NCI-H526 (cell line): ENCODE results near the gene TXNDC5.

ENCODE experiments used
- DNase-seq, 2 experiments: peaks; one replicate each; lab custom pipeline; 2025; lab: John Stamatoyannopoulos, UW

The TXNDC5 gene

GRCh38 chr6:7910654-7911344, at the start of gene TXNDC5:
TSS of gene TXNDC5 (minus strand) at chr6:7910788. CDS start at chr6:7910776, 12 bp downstream.
- peak; percentile 58 to 88 for DNase-seq

- DNase-seq, result no peak
Observed at GRCh38 chr6:7960141-7960540, 49.6 kb upstream of the TXNDC5 start.

- no peak for DNase-seq
Observed at GRCh38 chr6:7959453-7959852, 48.9 kb upstream of the TXNDC5 start.

DNA sequence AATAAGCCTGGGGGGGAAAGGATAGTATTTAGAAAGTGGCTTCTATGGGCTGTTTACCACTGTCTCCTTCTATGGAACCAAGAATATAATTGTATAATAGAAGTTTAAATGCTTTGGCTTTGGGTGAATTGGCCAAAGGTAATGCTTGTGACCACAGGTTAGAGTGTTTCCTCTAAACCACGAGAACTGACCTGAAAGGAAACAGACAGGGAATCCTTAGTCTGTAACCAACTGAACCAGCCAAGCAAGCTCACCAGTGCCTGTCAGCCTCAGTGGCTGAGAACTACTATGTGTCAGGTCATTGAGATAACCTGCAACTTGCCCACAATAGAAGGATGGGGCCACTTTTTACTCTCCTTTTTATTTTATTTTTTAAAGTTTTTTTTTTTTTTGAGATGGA, 47.9 kb upstream of the TXNDC5 start:
- DNase-seq, result no peak

DNA sequence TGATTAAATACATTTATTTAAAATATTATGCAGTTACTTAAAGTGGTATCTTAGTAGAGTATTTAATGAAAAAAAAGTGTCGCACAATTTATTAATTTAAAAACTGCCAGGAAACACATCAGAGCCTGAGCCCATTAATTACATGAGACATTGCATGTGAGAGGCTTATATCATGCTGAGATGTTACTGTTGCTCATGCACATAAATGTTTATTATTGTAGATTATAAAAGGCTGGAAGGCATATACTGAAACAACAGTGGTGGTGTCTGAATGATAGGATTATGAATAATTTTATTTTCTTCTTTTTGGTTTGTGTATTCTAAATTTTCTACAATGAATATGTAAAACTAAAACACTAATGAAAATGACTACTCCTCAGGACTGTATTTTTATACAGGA, 45.7 kb upstream of the TXNDC5 start:
- DNase-seq, result no peak

- DNase-seq, result no peak
Observed at GRCh38 chr6:7954477-7955200, 44.1 kb upstream of the TXNDC5 start.

- DNase-seq, result no peak
Observed at GRCh38 chr6:7953753-7954152, 43.2 kb upstream of the TXNDC5 start.

- DNase-seq, result no peak
Observed at GRCh38 chr6:7939864-7940228, 29.3 kb upstream of the TXNDC5 start.

GRCh38 chr6:7939184-7939863, 28.7 kb upstream of the TXNDC5 start:
- no peak for DNase-seq

DNA sequence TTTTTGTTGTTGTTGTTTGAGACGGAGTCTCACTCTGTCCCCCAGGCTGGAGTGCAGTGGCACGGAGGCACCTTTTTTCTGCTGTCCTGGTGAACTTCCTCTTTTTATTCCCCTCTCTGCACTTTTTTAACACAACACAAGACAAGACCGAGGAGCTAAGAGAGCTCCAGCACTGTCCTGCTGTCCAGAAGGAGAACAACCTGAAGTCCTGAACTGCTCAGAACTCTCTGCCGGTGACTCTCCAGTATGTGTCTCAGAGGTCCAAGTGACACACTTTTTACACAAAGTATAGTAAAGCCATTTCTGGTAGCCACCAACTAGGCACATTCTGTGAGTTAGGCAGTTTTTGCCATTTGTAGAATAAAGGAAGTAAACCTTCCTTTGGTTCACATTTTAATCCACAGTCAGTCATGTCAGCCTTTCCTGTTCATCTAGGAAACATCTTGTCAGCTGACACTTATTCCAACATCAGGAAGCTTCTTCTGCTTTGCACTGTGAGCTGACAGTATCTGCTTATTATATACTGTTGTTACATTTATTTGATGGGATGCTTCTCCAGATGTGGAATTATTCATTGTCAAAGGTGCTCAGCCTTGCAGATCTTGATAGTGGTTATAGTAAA, 28.1 kb upstream of the TXNDC5 start:
- no peak for DNase-seq

- no peak for DNase-seq
Observed at GRCh38 chr6:7933794-7934193, 23.2 kb upstream of the TXNDC5 start.

- DNase-seq, result no peak
Observed at GRCh38 chr6:7932625-7933024, 22.0 kb upstream of the TXNDC5 start.

GRCh38 chr6:7924867-7925266, 14.3 kb upstream of the TXNDC5 start:
- DNase-seq, result no peak

- DNase-seq, result no peak
Observed at GRCh38 chr6:7922596-7922995, 12.0 kb upstream of the TXNDC5 start.

DNA sequence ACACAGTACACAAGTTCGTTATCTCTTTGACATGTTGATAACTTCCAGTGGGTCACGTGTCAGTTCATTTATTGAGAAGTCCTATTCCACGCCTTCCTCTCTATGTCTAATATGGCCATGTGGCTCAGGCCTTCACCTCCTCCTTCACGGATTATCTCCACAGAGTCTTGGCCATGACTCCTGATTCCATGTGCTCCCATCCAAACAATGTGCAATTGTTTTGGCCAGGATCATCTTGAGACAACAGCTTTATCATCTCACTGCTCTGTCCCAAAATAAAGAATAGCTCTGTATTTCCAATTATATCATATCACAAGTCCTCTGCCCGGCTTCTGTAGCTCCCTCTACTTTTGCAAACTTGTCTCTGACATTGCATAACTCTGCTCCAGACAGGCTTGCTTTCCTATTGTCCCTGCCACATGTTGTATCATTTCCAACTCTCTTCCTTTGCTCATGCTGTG, 11.1 kb upstream of the TXNDC5 start:
- DNase-seq, result no peak

- no peak for DNase-seq
Observed at GRCh38 chr6:7921046-7921445, 10.5 kb upstream of the TXNDC5 start.

DNA sequence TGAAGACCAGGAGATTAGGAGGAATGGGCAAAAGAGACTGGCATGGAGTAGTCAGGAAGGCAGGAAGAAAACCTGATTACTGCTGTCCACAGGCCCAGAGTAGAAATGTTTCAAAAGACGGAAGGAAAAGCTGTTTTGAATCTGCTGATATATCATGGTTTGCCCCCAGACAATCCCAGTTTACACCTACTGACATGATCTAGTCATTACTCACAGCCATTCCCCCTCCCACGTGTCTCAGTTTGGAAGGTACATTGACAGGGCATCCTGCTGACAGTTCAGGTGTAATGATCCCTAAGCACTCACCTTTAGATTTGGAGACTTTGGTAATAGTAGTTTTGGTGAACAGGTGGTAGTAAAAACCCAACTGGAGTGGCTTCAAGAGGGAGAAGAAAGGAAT, 9.8 kb upstream of the TXNDC5 start:
- DNase-seq, result no peak

- no peak for DNase-seq
Observed at GRCh38 chr6:7919871-7920270, 9.3 kb upstream of the TXNDC5 start.

DNA sequence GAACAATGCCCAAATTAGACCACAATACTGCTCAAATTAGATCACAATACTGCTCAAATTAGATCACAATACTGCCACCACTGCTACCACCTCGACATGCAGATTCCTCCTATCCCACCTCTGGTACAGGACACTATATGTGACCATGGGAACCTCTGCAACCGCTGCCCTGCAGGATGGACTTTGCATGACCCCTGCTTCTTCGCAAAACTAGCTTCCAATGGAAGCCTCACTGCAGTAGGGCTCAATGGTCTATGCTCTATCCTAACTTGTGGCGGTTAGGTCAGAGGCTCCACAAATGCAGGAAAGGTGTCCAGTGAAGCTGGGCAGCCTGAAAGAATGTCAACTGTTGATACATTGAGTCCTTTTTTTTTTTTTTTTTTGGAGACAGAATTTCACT, 7.8 kb upstream of the TXNDC5 start:
- DNase-seq, result no peak

- DNase-seq, result no peak
Observed at GRCh38 chr6:7917729-7918128, 7.1 kb upstream of the TXNDC5 start.

DNA sequence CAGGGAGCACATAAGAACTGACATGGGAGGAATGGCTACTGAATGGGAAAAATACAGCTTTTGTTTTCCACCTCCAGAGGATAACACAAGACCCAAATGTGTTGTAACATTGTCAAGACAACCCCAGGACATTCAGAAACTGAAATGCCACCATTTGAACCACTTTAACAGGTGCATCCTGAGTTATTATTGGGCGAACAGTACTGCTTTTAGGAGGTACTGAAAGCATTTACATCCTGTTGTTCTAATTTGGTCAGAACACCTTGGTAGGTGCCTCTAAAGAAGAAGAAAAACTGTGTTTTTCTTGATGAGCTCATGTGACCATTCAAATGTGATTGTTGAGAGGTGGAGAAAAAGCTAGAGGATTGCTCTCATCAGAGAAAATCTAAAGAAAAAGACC, 6.4 kb upstream of the TXNDC5 start:
- no peak for DNase-seq

DNA sequence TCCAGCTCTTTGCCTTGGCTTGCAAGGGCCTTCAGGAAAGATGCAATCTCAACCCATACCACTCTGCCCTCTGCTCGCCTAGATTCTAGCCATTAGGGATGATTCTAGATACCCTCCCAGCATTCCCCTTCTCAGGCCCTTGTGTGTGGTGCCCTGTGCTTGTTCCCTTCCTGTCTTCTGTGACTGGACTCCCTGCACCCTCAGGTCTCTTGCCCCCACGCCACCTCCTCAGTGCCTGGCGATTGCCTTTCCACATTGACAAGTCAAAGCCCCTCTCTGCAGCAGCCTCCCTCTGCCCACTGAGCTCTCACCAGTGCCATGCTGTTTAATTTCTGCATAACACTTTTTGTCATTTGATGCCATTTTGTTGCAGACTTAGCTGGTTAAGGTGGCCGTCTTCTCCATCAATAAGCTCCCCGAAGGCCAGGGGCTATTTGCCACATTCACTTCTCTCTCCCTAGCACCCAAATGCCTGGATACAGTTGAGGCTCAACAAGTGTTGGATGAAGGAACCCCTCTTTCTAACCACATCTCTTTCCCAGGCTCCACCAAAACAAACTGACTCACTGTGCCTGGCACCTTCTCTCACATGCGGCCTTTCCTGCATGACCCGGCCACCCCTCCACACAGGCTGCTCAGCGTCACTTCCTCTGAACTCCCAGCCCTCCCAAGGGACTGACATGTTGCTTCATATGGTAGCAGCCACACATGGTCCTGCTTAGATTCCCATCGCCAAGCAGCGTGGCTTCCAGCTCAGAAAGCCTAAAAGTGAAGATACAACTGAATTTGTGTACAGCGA, 4.6 kb upstream of the TXNDC5 start:
- no peak for DNase-seq
